ENCODE measurements around the gene TRIO. TPM values are rescaled to one million over a fixed set of nuclear protein-coding genes. Genes with fewer than 3 reads are reported as not detected.

Gene TRIO
- polyA plus RNA-seq, 1 of the 3 experiments (the other 2 are of a cell fraction) = 229 TPM

GRCh38 chr5:14157493-14157782, 14.3 kb downstream of the TRIO start:
- ChIA-PET CTCF (interaction anchor here (1.3 to 2.1 kb wide), 2 partner anchors 49 to 113 kb away, joined by 4 to 5 read pairs; no protein-coding TSS in a partner anchor), POLR2A (no interaction called here)
- H3K4me2 ChIP-seq = peak overlapping the region; percentile 71
- peaks cover 99% of the 10 kb centered on the region for H3K79me2 ChIP-seq (ENCODE audit: insufficient read depth)
- peaks cover 100% of the 10 kb centered on the region for H4K20me1 ChIP-seq (ENCODE audit: insufficient read depth)
- no peaks in the 10 kb centered on the region for H3K9me2 ChIP-seq
- no peaks in the 10 kb centered on the region for H3K27me3 ChIP-seq (ENCODE audit: insufficient read depth)
- TF ChIP-seq, protein P1, sequence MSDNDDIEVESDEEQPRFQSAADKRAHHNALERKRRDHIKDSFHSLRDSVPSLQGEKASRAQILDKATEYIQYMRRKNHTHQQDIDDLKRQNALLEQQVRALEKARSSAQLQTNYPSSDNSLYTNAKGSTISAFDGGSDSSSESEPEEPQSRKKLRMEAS (IDR thresholded peaks at IDR 0.05; ENCODE audit: low read depth) = no peak
- TF ChIP-seq NFIC (IDR thresholded peaks at IDR 0.05; ENCODE audit: borderline replicate concordance) (no peak), YY1 (IDR thresholded peaks at IDR 0.05; ENCODE audit: low read depth) (no peak), ZBTB33 (IDR thresholded peaks at IDR 0.05; ENCODE audit: borderline replicate concordance, low read depth) (no peak), RFX5 (IDR thresholded peaks at IDR 0.05; ENCODE audit: low read length) (no peak), TEAD4 (IDR thresholded peaks at IDR 0.05; ENCODE audit: borderline replicate concordance, insufficient read depth) (no peak), MXI1 (IDR thresholded peaks at IDR 0.05; ENCODE audit: low read depth, low read length) (no peak)
- TF ChIP-seq, protein P2, sequence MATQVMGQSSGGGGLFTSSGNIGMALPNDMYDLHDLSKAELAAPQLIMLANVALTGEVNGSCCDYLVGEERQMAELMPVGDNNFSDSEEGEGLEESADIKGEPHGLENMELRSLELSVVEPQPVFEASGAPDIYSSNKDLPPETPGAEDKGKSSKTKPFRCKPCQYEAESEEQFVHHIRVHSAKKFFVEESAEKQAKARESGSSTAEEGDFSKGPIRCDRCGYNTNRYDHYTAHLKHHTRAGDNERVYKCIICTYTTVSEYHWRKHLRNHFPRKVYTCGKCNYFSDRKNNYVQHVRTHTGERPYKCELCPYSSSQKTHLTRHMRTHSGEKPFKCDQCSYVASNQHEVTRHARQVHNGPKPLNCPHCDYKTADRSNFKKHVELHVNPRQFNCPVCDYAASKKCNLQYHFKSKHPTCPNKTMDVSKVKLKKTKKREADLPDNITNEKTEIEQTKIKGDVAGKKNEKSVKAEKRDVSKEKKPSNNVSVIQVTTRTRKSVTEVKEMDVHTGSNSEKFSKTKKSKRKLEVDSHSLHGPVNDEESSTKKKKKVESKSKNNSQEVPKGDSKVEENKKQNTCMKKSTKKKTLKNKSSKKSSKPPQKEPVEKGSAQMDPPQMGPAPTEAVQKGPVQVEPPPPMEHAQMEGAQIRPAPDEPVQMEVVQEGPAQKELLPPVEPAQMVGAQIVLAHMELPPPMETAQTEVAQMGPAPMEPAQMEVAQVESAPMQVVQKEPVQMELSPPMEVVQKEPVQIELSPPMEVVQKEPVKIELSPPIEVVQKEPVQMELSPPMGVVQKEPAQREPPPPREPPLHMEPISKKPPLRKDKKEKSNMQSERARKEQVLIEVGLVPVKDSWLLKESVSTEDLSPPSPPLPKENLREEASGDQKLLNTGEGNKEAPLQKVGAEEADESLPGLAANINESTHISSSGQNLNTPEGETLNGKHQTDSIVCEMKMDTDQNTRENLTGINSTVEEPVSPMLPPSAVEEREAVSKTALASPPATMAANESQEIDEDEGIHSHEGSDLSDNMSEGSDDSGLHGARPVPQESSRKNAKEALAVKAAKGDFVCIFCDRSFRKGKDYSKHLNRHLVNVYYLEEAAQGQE (IDR thresholded peaks at IDR 0.05; ENCODE audit: low read depth, low read length) = no peak
- peak overlapping the region; percentile 81 to 91 for H3K27ac ChIP-seq (ENCODE audit: low read depth in 2 of 2, low read length in 1 of 2)
- peak overlapping the region in 1 of 2 experiments; percentile 28; a peak in 3 of 4 replicates for H3K4me3 ChIP-seq (ENCODE audit: low read depth in 2 of 2, low read length in 1 of 2)
- H3K36me3 ChIP-seq (replicated peaks in 1 of 2; ENCODE audit: control insufficient read depth in 1 of 2, insufficient read depth in 2 of 2, low read length in 1 of 2) = peaks cover 0 to 3% of the 10 kb centered on the region in 2 experiments
- H2AFZ ChIP-seq (ENCODE audit: low read depth) = no peak overlapping the region
- peaks cover 46 to 54% of the 10 kb centered on the region in 2 experiments for H3K4me1 ChIP-seq (ENCODE audit: control insufficient read depth in 1 of 2, insufficient read depth in 2 of 2, low read depth in 1 of 2, low read length in 1 of 2)
- WGBS (ENCODE audit: low lambda C conversion rate) = 92% methylated on average over 3 of the region's 3 CpGs
- H3K9ac ChIP-seq = peak overlapping the region; percentile 66; the same call in 1 of the 2 replicates
- H3K9me3 ChIP-seq = no peaks in the 10 kb centered on the region
- peaks cover 51% of the 10 kb centered on the region for H3F3A ChIP-seq (replicated peaks; ENCODE audit: insufficient read depth)
- DNase-seq = no peak

- Histone ChIP-seq H3K9ac (no peak overlapping the region), H4K20me1 (ENCODE audit: insufficient read depth) (peaks cover 100% of the 10 kb centered on the region), H3K4me2 (no peak overlapping the region), H3K27me3 (ENCODE audit: insufficient read depth) (no peaks in the 10 kb centered on the region), H3K36me3 (replicated peaks in 1 of 2; ENCODE audit: control insufficient read depth in 1 of 2, insufficient read depth in 2 of 2, low read length in 1 of 2) (peaks cover 0 to 9% of the 10 kb centered on the region in 2 experiments), H3K9me3 (no peaks in the 10 kb centered on the region), H3K4me1 (ENCODE audit: control insufficient read depth in 1 of 2, insufficient read depth in 2 of 2, low read depth in 1 of 2, low read length in 1 of 2) (peaks cover 31 to 39% of the 10 kb centered on the region in 2 experiments), H3K4me3 (ENCODE audit: low read depth in 2 of 2, low read length in 1 of 2) (no peak overlapping the region), H2AFZ (ENCODE audit: low read depth) (no peak overlapping the region), H3F3A (replicated peaks; ENCODE audit: insufficient read depth) (peaks cover 42% of the 10 kb centered on the region), H3K79me2 (ENCODE audit: insufficient read depth) (peaks cover 99% of the 10 kb centered on the region), H3K27ac (ENCODE audit: low read depth in 2 of 2, low read length in 1 of 2) (no peak overlapping the region), H3K9me2 (no peaks in the 10 kb centered on the region)
- no peak for DNase-seq
- ChIA-PET CTCF (interaction anchor here (0.6 to 1.6 kb wide), 2 partner anchors 49 to 111 kb away, joined by 3 to 8 read pairs; no protein-coding TSS in a partner anchor), POLR2A (interaction anchor here (0.6 kb wide), 1 partner anchor 230 kb away, joined by 6 read pairs; no protein-coding TSS in a partner anchor)
- WGBS (ENCODE audit: low lambda C conversion rate) = 95% methylated on average over 11 of the region's 11 CpGs
- TF ChIP-seq SMC3 (IDR thresholded peaks at IDR 0.05; ENCODE audit: low read depth, low read length) = no peak
- no peak for TF ChIP-seq TCF12 (IDR thresholded peaks at IDR 0.05)
- TF ChIP-seq, protein P2 (IDR thresholded peaks at IDR 0.05; ENCODE audit: low read depth, low read length) = no peak
- TF ChIP-seq CHD2 (IDR thresholded peaks at IDR 0.05; ENCODE audit: low read length, partially characterized antibody) = no peak
- no peak for TF ChIP-seq RCOR1 (IDR thresholded peaks at IDR 0.05; ENCODE audit: low read length)
Observed at GRCh38 chr5:14158890-14159666, 15.9 kb downstream of the TRIO start.
